Trophoblast cell (in vitro differentiated cells and primary cell): ENCODE results near the gene PRR22. TPM values are rescaled to one million over a fixed set of nuclear protein-coding genes. Genes with fewer than 3 reads are reported as not detected.

Experiments used
- DNase-seq, 2 donors: peaks; one replicate each; pipeline ENCODE4 v3.0.0-alpha.2; 2016
- H2AFZ ChIP-seq: 2 replicates; pipeline ENCODE4 v1.6.1; 2013; ENCODE audit warnings: low read length, moderate library complexity, mild to moderate bottlenecking; ENCODE audit not compliant: insufficient read depth, poor library complexity
- H2AK5ac ChIP-seq: 2 replicates; pipeline ENCODE4 v1.6.1; 2013; ENCODE audit warnings: mild to moderate bottlenecking, low read length
- H2BK120ac ChIP-seq: 2 replicates; pipeline ENCODE4 v1.6.1; 2013; ENCODE audit warnings: low read length, mild to moderate bottlenecking, moderate library complexity; ENCODE audit not compliant: insufficient read depth, poor library complexity
- H2BK12ac ChIP-seq: 2 replicates; pipeline ENCODE4 v1.6.1; 2013; ENCODE audit warnings: mild to moderate bottlenecking, low read length, moderate library complexity
- H2BK5ac ChIP-seq: 2 replicates; pipeline ENCODE4 v1.6.1; 2013; ENCODE audit warnings: low read length, low read depth, moderate library complexity, mild to moderate bottlenecking; ENCODE audit not compliant: poor library complexity
- H3K14ac ChIP-seq: 2 replicates; pipeline ENCODE4 v1.6.1; 2013; ENCODE audit warnings: mild to moderate bottlenecking, low read length
- H3K18ac ChIP-seq: 2 replicates; pipeline ENCODE4 v1.6.1; 2013; ENCODE audit warnings: mild to moderate bottlenecking, low read length
- H3K23ac ChIP-seq: 2 replicates; pipeline ENCODE4 v1.6.1; 2013; ENCODE audit warnings: low read length
- H3K27ac ChIP-seq: 2 replicates; pipeline ENCODE4 v1.5.1; 2013; ENCODE audit warnings: low read depth, mild to moderate bottlenecking, inconsistent platforms, low read length, moderate library complexity
- H3K27me3 ChIP-seq: 2 replicates; pipeline ENCODE4 v1.6.1; 2013; ENCODE audit warnings: inconsistent platforms, mild to moderate bottlenecking, low read length, moderate library complexity; ENCODE audit not compliant: insufficient read depth
- H3K36me3 ChIP-seq, 2 experiments: 1 replicate in 1 of 2; 2 replicates in 1 of 2; pipeline ENCODE4 v1.6.1; 2013; ENCODE audit warnings: low read length in 2 of 2, mild to moderate bottlenecking in 2 of 2, moderate library complexity in 1 of 2; ENCODE audit not compliant: insufficient read depth in 2 of 2, control insufficient read depth in 1 of 2
- H3K4ac ChIP-seq: 2 replicates; pipeline ENCODE4 v1.6.1; 2013; ENCODE audit warnings: low read depth, mild to moderate bottlenecking, low read length, moderate library complexity
- H3K4me1 ChIP-seq, 2 experiments: 1 replicate in 1 of 2; 2 replicates in 1 of 2; pipeline ENCODE4 v1.6.1; 2013; ENCODE audit warnings: low read length in 2 of 2, mild to moderate bottlenecking in 2 of 2, moderate library complexity in 1 of 2; ENCODE audit not compliant: insufficient read depth in 2 of 2, control insufficient read depth in 1 of 2
- H3K4me2 ChIP-seq: 2 replicates; pipeline ENCODE4 v1.6.1; 2013; ENCODE audit warnings: inconsistent platforms, mild to moderate bottlenecking, low read length, moderate library complexity
- H3K4me3 ChIP-seq: 2 replicates; pipeline ENCODE4 v1.5.1; 2013; ENCODE audit warnings: mild to moderate bottlenecking, low read depth, low read length, inconsistent platforms
- H3K79me1 ChIP-seq: one replicate; pipeline ENCODE4 v1.6.1; 2013; ENCODE audit warnings: low read length
- H3K79me2 ChIP-seq: 2 replicates; pipeline ENCODE4 v1.6.1; 2013; ENCODE audit warnings: low read length, mild to moderate bottlenecking; ENCODE audit not compliant: control insufficient read depth, insufficient read depth, poor library complexity
- H3K9ac ChIP-seq: 2 replicates; pipeline ENCODE4 v1.6.1; 2013; ENCODE audit warnings: mild to moderate bottlenecking, low read length
- H3K9me3 ChIP-seq: 2 replicates; pipeline ENCODE4 v1.6.1; 2013; ENCODE audit warnings: low read depth, mild to moderate bottlenecking, control low read depth, inconsistent platforms, low read length; ENCODE audit not compliant: insufficient read depth
- H4K12ac ChIP-seq: 2 replicates; pipeline ENCODE4 v1.6.1; 2013; ENCODE audit warnings: low read depth, mild to moderate bottlenecking, low read length, moderate library complexity
- H4K8ac ChIP-seq: 2 replicates; pipeline ENCODE4 v1.6.1; 2013; ENCODE audit warnings: low read depth, mild to moderate bottlenecking, low read length, moderate library complexity
- H4K91ac ChIP-seq: one replicate; pipeline ENCODE4 v1.6.1; 2013; ENCODE audit warnings: low read depth, mild to moderate bottlenecking, low read length, moderate library complexity
- WGBS: extraction: QIAGEN DNeasy Blood & Tissue Kit; methylation state at CpG from one replicate; pipeline ENCODE4 v1.1.7; 2013; ENCODE audit warnings: missing lambda C conversion rate; ENCODE audit not compliant: insufficient read length, insufficient coverage; ENCODE audit errors: extremely low coverage; 5-methylcytosine and 5-hydroxymethylcytosine counted together
- polyA plus RNA-seq: library from polyadenylated mRNA; stranded (reverse); fragments of 200-250 nt; gene quantifications from 2 replicates; pipeline ENCODE4 v1.2.3, GENCODE V29; 2013

The PRR22 gene
- polyA plus RNA-seq: 1.9 and 2.1 TPM in 2 replicates

- Histone ChIP-seq H3K9me3 (peaks cover 4% of the 10 kb centered on the region), H3K27me3 (no peaks in the 10 kb centered on the region), H3K36me3 (peaks cover 55 to 56% of the 10 kb centered on the region in 2 experiments), H4K12ac (no peak within 1 kb of the TSS), H3K4me2 (no peak within 1 kb of the TSS), H3K9ac (no peak within 1 kb of the TSS), H4K91ac (no peak within 1 kb of the TSS), H3K4me1 (no peaks in the 10 kb centered on the region), H2BK5ac (no peak within 1 kb of the TSS), H2AFZ (no peak within 1 kb of the TSS), H2AK5ac (no peak within 1 kb of the TSS), H3K14ac (no peak within 1 kb of the TSS), H3K79me2 (no peaks in the 10 kb centered on the region), H3K4ac (no peak within 1 kb of the TSS), H3K79me1 (no peaks in the 10 kb centered on the region), H4K8ac (no peak within 1 kb of the TSS), H2BK120ac (no peak within 1 kb of the TSS), H3K27ac (no peak within 1 kb of the TSS), H3K18ac (no peak within 1 kb of the TSS), H2BK12ac (no peak within 1 kb of the TSS), H3K23ac (no peak within 1 kb of the TSS), H3K4me3 (no peak within 1 kb of the TSS)
- WGBS: no CpG with 5 or more reads among the region's 15 CpGs
- DNase-seq: no peak
Measured at GRCh38 chr19:5784581-5785147, at the start of gene PRR22. Gene PRR22 (minus strand): TSS chr19:5784746. CDS start chr19:5784660, 86 bp downstream.

- H3K36me3 ChIP-seq: no peaks in the 10 kb centered on the region
- no peak overlapping the region for H3K4me2 ChIP-seq
- no peak overlapping the region for H4K8ac ChIP-seq
- H3K23ac ChIP-seq: no peak overlapping the region
- H3K9ac ChIP-seq: no peak overlapping the region
- H3K79me2 ChIP-seq: peaks cover 4% of the 10 kb centered on the region
- no peak overlapping the region for H2AK5ac ChIP-seq
- H3K9me3 ChIP-seq: peaks cover 1% of the 10 kb centered on the region
- H3K4me3 ChIP-seq: peak overlapping the region; percentile 21
- no peak overlapping the region for H3K18ac ChIP-seq
- H3K27me3 ChIP-seq: no peaks in the 10 kb centered on the region
- H2BK120ac ChIP-seq: no peak overlapping the region
- WGBS: no CpG with 5 or more reads among the region's 6 CpGs
- no peak overlapping the region for H4K12ac ChIP-seq
- no peak overlapping the region for H4K91ac ChIP-seq
- no peak overlapping the region for H3K14ac ChIP-seq
- H3K4ac ChIP-seq: no peak overlapping the region
- H2BK12ac ChIP-seq: no peak overlapping the region
- H2AFZ ChIP-seq: no peak overlapping the region
- H3K27ac ChIP-seq: no peak overlapping the region
- H3K79me1 ChIP-seq: peaks cover 15% of the 10 kb centered on the region
- no peak for DNase-seq
- no peak overlapping the region for H2BK5ac ChIP-seq
- peaks cover 11 to 13% of the 10 kb centered on the region in 2 experiments for H3K4me1 ChIP-seq
Measured at GRCh38 chr19:5832527-5833216, 48.1 kb upstream of the PRR22 start.

- no peak overlapping the region for H3K18ac ChIP-seq
- no peak overlapping the region for H4K12ac ChIP-seq
- H3K79me1 ChIP-seq: peaks cover 15% of the 10 kb centered on the region
- no peak for DNase-seq
- H2BK12ac ChIP-seq: no peak overlapping the region
- peaks cover 1% of the 10 kb centered on the region for H3K9me3 ChIP-seq
- H2BK120ac ChIP-seq: no peak overlapping the region
- peak overlapping the region; percentile 34 for H2AK5ac ChIP-seq
- WGBS: no CpG with 5 or more reads among the region's 22 CpGs
- H3K27ac ChIP-seq: no peak overlapping the region
- H4K91ac ChIP-seq: no peak overlapping the region
- no peak overlapping the region for H3K23ac ChIP-seq
- peaks cover 11 to 17% of the 10 kb centered on the region in 2 experiments for H3K4me1 ChIP-seq
- peaks cover 4% of the 10 kb centered on the region for H3K79me2 ChIP-seq
- no peak overlapping the region for H2AFZ ChIP-seq
- H3K4me3 ChIP-seq: peak overlapping the region; percentile 21
- no peak overlapping the region for H3K4me2 ChIP-seq
- H3K14ac ChIP-seq: no peak overlapping the region
- H3K4ac ChIP-seq: no peak overlapping the region
- H3K27me3 ChIP-seq: no peaks in the 10 kb centered on the region
- H3K9ac ChIP-seq: no peak overlapping the region
- H4K8ac ChIP-seq: no peak overlapping the region
- H3K36me3 ChIP-seq: no peaks in the 10 kb centered on the region
- no peak overlapping the region for H2BK5ac ChIP-seq
Measured at GRCh38 chr19:5832061-5832460, 47.5 kb upstream of the PRR22 start.

- H2BK5ac ChIP-seq: no peak overlapping the region
- no peak overlapping the region for H3K4me2 ChIP-seq
- no peak overlapping the region for H3K27ac ChIP-seq
- no peak for DNase-seq
- H2AFZ ChIP-seq: no peak overlapping the region
- no peak overlapping the region for H3K9ac ChIP-seq
- no peak overlapping the region for H2BK12ac ChIP-seq
- H3K9me3 ChIP-seq: peaks cover 1% of the 10 kb centered on the region
- H3K79me1 ChIP-seq: peaks cover 15% of the 10 kb centered on the region
- no CpG with 5 or more reads among the region's 9 CpGs for WGBS
- H3K14ac ChIP-seq: no peak overlapping the region
- no peak overlapping the region for H3K18ac ChIP-seq
- H3K79me2 ChIP-seq: peaks cover 4% of the 10 kb centered on the region
- no peak overlapping the region for H4K12ac ChIP-seq
- H4K91ac ChIP-seq: no peak overlapping the region
- no peak overlapping the region for H2AK5ac ChIP-seq
- no peaks in the 10 kb centered on the region for H3K27me3 ChIP-seq
- peaks cover 11 to 17% of the 10 kb centered on the region in 2 experiments for H3K4me1 ChIP-seq
- no peak overlapping the region for H3K4ac ChIP-seq
- no peak overlapping the region for H4K8ac ChIP-seq
- H3K36me3 ChIP-seq: no peaks in the 10 kb centered on the region
- no peak overlapping the region for H3K4me3 ChIP-seq
- no peak overlapping the region for H3K23ac ChIP-seq
- H2BK120ac ChIP-seq: no peak overlapping the region
Measured at GRCh38 chr19:5831159-5831558, 46.6 kb upstream of the PRR22 start.
